ENCODE results near the gene ZFP92.

DNA sequence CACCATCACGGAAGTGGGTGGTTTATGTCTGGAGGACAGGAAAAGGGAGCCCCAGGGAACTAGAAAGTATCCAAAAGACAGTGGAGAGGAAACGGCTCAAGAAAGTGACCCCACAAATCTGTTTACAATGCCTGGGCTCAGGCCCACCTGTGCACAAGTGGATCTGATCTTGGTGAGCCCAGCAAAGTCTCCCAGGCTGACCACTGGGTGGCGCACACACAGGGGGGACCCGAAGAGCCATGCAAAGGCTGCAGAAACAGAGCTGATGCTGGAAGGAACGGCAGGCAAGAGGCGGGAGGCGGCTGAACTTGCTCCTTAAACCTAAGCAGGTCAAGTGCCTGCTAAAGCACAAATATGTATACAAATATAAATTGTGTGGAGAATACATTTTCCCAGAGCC is 49.6 kb downstream of the ZFP92 start:
- TF ChIP-seq, protein P1, sequence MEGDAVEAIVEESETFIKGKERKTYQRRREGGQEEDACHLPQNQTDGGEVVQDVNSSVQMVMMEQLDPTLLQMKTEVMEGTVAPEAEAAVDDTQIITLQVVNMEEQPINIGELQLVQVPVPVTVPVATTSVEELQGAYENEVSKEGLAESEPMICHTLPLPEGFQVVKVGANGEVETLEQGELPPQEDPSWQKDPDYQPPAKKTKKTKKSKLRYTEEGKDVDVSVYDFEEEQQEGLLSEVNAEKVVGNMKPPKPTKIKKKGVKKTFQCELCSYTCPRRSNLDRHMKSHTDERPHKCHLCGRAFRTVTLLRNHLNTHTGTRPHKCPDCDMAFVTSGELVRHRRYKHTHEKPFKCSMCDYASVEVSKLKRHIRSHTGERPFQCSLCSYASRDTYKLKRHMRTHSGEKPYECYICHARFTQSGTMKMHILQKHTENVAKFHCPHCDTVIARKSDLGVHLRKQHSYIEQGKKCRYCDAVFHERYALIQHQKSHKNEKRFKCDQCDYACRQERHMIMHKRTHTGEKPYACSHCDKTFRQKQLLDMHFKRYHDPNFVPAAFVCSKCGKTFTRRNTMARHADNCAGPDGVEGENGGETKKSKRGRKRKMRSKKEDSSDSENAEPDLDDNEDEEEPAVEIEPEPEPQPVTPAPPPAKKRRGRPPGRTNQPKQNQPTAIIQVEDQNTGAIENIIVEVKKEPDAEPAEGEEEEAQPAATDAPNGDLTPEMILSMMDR (IDR thresholded peaks at IDR 0.05) = peak in 2 of 3 experiments; percentile 17 to 26
- no peak for TF ChIP-seq POLR2A (IDR thresholded peaks at IDR 0.05)

Measured in testis (tissue), 2 donors.